Lower lobe of right lung (tissue), 2 donors: ENCODE results near the gene B4GALNT2. TPM values are rescaled to one million over a fixed set of nuclear protein-coding genes. Genes with fewer than 3 reads are reported as not detected.

Experiments used
- ATAC-seq, 2 donors: fragments of 200-7000 bp; cut with Tn5 transposase; one replicate each; pipeline ENCODE4 v1.9.1; 2020 to 2022; ENCODE audit warnings: mild to moderate bottlenecking in 2 of 2, moderate library complexity in 2 of 2
- DNase-seq: peaks from one replicate; pipeline ENCODE4 v3.0.0-alpha.2; 2020
- H3K27ac ChIP-seq: fragments of 200-600 bp; one replicate; pipeline ENCODE4 v1.8.0; 2022
- H3K27me3 ChIP-seq: fragments of 200-600 bp; one replicate; pipeline ENCODE4 v1.8.0; 2022; ENCODE audit warnings: low read depth
- H3K36me3 ChIP-seq: fragments of 200-600 bp; one replicate; pipeline ENCODE4 v1.8.0; 2022; ENCODE audit warnings: mild to moderate bottlenecking
- H3K4me1 ChIP-seq: fragments of 200-600 bp; one replicate; pipeline ENCODE4 v1.8.0; 2022
- H3K4me3 ChIP-seq: fragments of 200-600 bp; one replicate; pipeline ENCODE4 v1.8.0; 2022; ENCODE audit warnings: mild to moderate bottlenecking
- H3K9me3 ChIP-seq: fragments of 200-600 bp; one replicate; pipeline ENCODE4 v1.8.0; 2022
- intact Hi-C: fragments of 100-400 bp; cut with DNase I; formaldehyde crosslinking; loops from one replicate; pipeline ENCODE4 v1.11.0; 2022
- total RNA-seq: library from RNA; stranded (reverse); fragmentation: NEBNext Ultra II Directional; extraction: Animal tissue kit (Norgen Biotek cat#: 25700); gene quantifications from one replicate; pipeline ENCODE4 v1.2.1, GENCODE V29; 2021
- TF ChIP-seq, protein P1 (sequence below): fragments of 200-600 bp; IDR thresholded peaks from one replicate; pipeline ENCODE4 v1.8.0; 2022; ENCODE audit warnings: antibody characterized with exemption, mild to moderate bottlenecking
- donor health status: DM: no; HTN: yes; CAD: no; lungs with severe emphysema.

The B4GALNT2 gene
- total RNA-seq, 1 donor from 2014 or later, result 0.15 TPM

DNA sequence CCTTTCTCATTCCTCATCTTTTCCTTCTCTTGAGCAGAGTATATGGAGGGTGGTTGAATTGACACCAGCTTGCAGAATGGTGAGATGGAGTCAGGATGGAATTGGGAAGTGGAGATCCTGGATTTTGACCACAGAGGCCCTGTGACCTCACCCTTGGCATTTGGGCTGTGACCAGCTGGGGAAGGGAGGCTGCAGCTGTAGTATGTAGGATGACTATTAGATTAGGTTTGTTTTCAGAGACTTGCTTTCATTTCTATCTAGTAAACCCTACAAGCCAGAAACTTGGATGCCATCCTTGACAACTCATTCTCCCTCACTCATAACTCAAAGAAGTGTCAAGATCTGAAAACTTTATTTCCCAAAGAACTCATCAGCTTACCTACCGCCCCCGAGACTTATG is 71.9 kb downstream of the B4GALNT2 start:
- Histone ChIP-seq H3K36me3 (no peaks in the 10 kb centered on the region), H3K27me3 (no peaks in the 10 kb centered on the region), H3K9me3 (no peaks in the 10 kb centered on the region), H3K4me3 (no peak overlapping the region), H3K27ac (no peak overlapping the region), H3K4me1 (peaks cover 14% of the 10 kb centered on the region)
- DNase-seq, result no peak
- TF ChIP-seq, protein P1, sequence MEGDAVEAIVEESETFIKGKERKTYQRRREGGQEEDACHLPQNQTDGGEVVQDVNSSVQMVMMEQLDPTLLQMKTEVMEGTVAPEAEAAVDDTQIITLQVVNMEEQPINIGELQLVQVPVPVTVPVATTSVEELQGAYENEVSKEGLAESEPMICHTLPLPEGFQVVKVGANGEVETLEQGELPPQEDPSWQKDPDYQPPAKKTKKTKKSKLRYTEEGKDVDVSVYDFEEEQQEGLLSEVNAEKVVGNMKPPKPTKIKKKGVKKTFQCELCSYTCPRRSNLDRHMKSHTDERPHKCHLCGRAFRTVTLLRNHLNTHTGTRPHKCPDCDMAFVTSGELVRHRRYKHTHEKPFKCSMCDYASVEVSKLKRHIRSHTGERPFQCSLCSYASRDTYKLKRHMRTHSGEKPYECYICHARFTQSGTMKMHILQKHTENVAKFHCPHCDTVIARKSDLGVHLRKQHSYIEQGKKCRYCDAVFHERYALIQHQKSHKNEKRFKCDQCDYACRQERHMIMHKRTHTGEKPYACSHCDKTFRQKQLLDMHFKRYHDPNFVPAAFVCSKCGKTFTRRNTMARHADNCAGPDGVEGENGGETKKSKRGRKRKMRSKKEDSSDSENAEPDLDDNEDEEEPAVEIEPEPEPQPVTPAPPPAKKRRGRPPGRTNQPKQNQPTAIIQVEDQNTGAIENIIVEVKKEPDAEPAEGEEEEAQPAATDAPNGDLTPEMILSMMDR, result no peak
- ATAC-seq, result no peak
- intact Hi-C loops, result no loop called here

DNA sequence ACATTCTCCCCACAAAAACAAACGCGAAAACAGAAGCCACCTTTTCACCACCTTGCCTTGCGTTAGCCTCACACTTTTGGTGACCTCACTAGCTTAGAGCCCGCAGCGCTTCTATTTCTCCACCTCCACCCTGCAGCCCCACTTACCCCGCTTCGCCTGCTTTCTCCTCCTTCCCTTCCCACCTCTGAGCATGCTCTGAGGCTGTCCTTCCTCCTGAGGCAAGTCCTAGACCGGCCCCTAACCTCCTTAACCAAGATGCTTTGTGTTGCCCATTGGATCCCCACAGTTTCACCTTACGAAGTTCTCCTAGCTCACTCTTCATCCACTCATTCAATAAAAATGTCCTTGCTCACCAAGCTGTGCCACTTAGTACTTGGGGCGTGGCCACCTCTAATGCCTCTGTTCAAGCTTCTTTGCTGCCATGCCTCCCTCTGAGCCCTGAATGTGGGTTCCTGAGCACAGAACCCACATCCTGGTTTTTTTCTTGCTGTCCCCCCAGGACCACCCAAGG is 76.5 kb downstream of the B4GALNT2 start:
- Histone ChIP-seq H3K27ac (peak overlapping the region; percentile 80), H3K9me3 (no peaks in the 10 kb centered on the region), H3K27me3 (no peaks in the 10 kb centered on the region), H3K36me3 (no peaks in the 10 kb centered on the region), H3K4me3 (peak overlapping the region; percentile 64), H3K4me1 (peaks cover 35% of the 10 kb centered on the region)
- intact Hi-C loops, result no loop called here
- ATAC-seq (peak in 1 of 2 donors; percentile 13), DNase-seq (no peak)
- TF ChIP-seq, protein P1, result no peak

DNA sequence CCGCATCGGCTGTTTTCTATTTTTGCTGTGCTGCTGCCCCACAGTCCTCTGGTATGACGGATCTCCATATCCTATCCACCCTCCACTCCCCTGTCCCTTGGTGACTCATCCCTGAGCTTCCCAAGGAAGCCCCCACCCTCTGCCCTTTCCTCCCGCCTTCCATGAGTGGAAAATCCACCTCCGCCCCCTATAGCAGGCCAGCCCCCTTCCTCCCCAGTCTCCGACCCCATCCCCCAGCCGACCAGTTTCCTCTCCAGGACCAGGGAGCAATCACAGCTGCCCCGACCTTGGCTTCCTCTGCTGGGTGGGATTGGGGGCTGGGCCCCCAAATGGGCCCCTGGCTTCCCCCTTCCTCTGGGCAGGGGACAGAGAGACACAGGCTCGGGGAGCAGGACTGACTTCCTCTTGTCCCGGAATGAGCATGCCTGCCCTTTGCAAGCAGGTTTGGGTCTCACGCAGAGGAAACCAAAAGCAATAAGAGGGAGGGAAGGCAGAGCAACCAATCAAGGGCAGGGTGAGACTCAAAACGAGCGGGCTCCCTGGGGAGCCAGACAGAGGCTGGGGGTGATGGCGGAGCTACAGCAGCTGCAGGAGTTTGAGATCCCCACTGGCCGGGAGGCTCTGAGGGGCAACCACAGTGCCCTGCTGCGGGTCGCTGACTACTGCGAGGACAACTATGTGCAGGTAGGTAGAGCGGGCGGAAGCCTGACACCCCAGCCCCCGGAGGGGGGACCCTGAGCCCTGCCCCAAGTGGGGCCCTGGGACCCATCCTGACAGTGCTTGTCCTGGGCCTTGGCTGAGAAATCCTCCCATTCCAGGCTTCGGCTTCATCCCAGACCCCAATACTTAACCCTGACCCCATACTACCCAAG is 77.8 kb downstream of the B4GALNT2 start, which contains the start of the genes ABI3 and GNGT2:
ABI3 (plus strand) TSS at position 550 of the 872 bp plus-strand sequence; CDS start at position 568, 18 bp downstream.
GNGT2 (minus strand) TSS at position 417 of the 872 bp plus-strand sequence. CDS start 3,152 bp downstream, outside the sequence.
- Histone ChIP-seq H3K9me3 (no peaks in the 10 kb centered on the region), H3K27me3 (no peaks in the 10 kb centered on the region), H3K27ac (peak within 1 kb of the TSS; percentile 80), H3K4me1 (peaks cover 45% of the 10 kb centered on the region), H3K4me3 (peak within 1 kb of the TSS; percentile 64), H3K36me3 (no peaks in the 10 kb centered on the region)
- TF ChIP-seq, protein P1, result no peak
- ATAC-seq, result peak; percentile 69 to 72
- intact Hi-C loops, result no loop called here
- peak; percentile 59 for DNase-seq

DNA sequence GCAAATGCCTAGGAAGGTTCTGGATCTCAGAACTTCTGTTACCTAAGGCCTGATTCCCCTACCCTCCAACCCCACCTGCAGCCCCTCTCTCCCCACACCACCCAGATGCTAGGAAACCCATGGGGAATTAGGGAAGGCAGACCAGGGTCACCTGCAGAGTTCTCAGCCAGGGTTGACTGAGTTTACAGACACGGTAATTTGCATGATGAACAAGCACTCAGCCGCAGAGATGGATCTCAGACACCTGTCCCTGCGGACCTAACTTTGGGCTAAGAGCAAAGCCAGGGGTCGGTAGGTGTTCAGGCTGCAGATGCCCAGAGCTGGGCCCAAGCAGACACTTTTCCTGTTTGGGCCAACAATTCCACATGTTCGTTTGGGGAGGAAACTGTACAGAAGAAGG is 80.8 kb downstream of the B4GALNT2 start:
- ATAC-seq, result no peak
- Histone ChIP-seq H3K4me1 (peaks cover 73% of the 10 kb centered on the region), H3K27ac (peak overlapping the region; percentile 36)

DNA sequence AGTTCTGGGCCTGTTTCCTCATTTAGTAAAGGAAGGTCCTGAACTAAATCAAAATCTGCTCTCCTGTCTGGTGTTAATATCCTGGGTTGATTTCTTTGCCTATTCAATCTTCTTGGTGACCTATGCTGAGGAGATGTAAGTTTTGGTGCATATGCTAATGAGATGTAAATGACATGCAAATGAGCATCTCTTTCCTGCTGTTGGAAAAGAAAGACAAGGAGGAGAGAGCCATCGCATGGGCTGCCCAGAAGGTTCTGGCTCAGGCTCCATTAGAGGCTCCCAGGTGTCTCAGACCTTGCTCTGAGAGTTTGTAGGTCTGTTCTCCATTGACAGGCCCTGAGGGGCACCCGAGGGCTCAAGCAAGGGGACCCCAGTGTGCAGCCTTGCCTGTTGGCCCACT is 81.3 kb downstream of the B4GALNT2 start:
- TF ChIP-seq, protein P1, result no peak
- Histone ChIP-seq H3K36me3 (peaks cover 2% of the 10 kb centered on the region), H3K4me3 (peak overlapping the region; percentile 64), H3K9me3 (no peaks in the 10 kb centered on the region), H3K27me3 (no peaks in the 10 kb centered on the region), H3K4me1 (peaks cover 71% of the 10 kb centered on the region), H3K27ac (peak overlapping the region; percentile 36)
- no peak for ATAC-seq
- intact Hi-C loops, result no loop called here
- DNase-seq, result no peak

More for the DNA sequence above, 80.8 kb downstream of the B4GALNT2 start:
- H3K27me3 ChIP-seq, result no peaks in the 10 kb centered on the region
- intact Hi-C loops, result no loop called here
- no peaks in the 10 kb centered on the region for H3K9me3 ChIP-seq
- H3K36me3 ChIP-seq, result no peaks in the 10 kb centered on the region
- peak overlapping the region; percentile 64 for H3K4me3 ChIP-seq
- no peak for DNase-seq
- TF ChIP-seq, protein P1, result no peak
